Iris pigment epithelial cell (primary cell): ENCODE measurements around the gene EXOC8.
"Not testable (repeated sequence)": the region's sequence is repeated elsewhere in the genome, so short reads cannot be mapped to it uniquely, and the experiment has no call there.

ENCODE experiments used
- DNase-seq: peaks from one replicate; pipeline ENCODE4 v3.0.0-alpha.2; 2011; ENCODE audit warnings: low read depth

Gene EXOC8

DNA sequence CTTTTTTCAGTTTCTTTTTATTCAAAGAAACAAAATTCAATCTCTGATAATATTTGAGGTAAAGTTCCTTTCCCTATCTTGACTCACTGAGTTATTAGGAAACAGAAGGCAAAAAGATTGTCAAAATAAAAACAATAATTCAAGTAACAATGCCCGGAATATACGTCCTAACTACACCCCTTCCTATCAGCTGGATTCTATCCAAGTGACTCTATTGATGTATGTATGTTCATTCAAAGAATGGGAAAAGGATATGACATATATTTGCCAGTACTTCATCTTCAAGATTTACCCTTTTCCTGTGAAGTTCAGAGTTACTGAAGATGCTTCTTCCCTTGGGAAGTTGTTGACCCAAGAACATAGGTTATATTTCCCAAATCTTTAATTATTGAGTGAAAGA is 14.2 kb upstream of the EXOC8 start:
- DNase-seq: no peak

DNA sequence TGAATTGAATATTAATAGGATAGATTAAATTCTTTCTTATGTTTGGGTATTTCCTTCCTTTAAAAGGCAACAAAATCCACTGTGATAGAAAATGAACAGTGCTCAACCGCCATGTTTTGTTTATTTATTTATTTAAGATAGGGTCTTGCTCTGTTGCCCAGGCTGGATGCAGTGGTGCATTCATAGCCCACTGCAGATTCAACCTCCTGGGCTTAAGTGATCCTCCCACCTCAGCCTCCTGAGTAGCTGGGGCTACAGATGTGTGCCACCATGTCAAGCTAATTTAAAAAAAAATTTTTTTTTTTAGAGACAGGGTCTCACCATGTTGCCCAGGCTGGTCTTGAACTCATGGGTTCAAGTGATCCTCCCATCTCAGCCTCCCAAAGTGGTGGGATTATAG is 11.2 kb upstream of the EXOC8 start:
- not testable (repeated sequence) for DNase-seq

DNA sequence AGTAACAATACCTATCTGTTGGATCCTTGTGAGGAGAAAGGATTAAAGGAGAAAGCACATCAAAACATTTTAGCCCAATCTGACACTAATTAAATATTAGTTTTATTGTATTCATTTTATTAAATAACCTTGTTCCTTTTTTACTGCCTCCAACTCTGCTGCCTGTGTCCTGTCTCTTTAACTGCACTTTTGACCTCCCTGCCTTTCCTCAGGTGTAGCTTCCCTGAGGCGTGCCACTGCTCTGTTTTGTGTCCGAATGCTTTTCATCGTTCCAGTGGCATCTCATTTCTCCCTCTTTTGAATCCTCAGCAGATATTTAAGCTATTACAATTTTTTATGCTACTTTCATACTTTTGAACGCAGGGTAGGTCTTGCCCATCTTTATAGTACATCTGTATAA is 10.8 kb upstream of the EXOC8 start:
- no peak for DNase-seq

DNA sequence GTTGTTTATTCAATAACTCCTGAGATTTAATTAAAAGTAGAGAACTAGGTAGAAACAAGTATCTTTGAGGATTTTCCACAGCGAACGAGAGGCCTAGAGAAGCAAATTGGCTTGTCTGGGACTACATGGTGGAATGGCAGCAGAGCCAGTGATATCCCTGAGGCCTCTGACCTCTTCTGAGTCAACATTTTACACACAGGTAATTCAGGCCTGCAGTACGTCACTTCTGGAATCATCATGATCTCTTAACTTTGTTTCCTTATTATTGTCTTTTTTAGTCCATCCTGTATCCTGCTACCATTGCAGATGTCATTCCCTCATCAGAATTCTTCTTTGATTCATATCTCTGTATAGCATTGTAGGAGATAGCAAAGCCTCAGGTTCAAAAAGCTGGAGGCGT is 10.3 kb upstream of the EXOC8 start:
- DNase-seq: no peak

DNA sequence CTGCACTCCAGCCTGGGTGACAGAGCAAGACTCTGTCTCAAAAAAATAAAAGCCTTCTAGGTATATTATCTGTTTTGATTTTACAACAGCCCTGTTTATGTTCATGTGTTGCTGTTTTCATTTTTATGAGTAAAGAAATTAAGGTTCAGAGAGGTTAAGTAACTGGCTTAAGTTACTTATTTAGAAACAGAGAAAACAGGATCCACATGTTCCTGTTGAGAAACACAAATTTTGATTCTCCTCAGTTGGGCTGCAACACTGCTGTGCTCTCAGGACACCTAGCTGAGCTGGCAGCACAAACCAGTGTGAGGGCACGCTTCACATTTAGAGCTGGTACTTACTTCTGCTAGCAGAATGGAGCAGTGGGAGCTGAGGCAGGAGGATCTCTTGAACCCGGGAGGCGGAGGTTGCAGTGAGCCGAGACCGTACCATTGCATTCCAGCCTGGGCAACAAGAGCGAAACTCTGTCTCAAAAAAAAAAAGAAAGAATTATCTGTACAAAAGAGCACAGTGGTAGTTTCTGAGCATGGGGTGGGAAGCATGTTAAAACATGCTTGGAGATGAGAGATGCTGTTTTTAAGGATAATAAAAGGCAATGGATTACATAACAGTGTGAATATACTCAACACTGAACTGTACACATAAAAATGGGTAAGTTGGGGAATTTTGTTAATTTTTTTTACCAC is 2.8 kb upstream of the EXOC8 start:
- no peak for DNase-seq

DNA sequence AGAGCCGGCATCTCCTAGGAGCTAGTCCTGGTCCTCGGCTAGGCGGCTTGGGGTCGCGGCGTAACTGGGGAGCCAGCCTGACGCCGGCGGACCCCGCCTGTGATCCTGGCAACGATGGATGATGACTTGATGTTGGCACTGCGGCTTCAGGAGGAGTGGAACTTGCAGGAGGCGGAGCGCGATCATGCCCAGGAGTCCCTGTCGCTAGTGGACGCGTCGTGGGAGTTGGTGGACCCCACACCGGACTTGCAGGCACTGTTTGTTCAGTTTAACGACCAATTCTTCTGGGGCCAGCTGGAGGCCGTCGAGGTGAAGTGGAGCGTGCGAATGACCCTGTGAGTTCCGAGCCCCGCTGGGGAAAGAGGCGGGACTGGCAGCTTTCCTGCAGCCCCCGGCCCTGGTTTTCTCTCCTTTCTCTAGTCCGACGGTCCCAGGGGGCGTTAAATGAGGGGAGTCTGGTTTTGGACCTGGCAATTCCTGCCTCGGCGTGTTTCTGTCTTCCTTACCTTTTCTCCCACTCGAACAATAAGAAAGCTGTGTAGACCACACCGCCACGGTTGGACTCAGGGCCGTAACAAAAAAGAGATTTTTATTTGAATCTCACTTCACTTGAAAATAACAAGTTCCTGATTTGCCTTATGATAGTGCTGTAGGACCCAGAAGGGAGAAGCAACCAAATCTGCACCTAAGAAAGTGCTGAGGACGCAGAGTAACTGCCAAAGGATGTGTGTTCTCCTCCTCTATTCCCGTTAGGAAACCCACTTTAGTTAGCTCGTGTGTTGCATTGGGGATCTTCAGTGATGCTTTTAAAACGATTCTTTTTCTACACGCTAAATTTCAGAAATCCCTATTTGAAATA is 847 bp upstream of the EXOC8 start, which contains the start of gene SPRTN:
TSS of gene SPRTN (plus strand) at position 24 of the 859 bp plus-strand sequence. CDS start at position 115, 91 bp downstream.
- no peak for DNase-seq

GRCh38 chr1:231337043-231337471 is 595 bp downstream of the EXOC8 start:
- DNase-seq: peak; percentile 27

GRCh38 chr1:231335663-231336602 is 1.7 kb downstream of the EXOC8 start:
- DNase-seq: no peak

GRCh38 chr1:231334952-231335351 is 2.7 kb downstream of the EXOC8 start:
- no peak for DNase-seq

GRCh38 chr1:231334079-231334666 is 3.5 kb downstream of the EXOC8 start:
- DNase-seq: no peak

DNA sequence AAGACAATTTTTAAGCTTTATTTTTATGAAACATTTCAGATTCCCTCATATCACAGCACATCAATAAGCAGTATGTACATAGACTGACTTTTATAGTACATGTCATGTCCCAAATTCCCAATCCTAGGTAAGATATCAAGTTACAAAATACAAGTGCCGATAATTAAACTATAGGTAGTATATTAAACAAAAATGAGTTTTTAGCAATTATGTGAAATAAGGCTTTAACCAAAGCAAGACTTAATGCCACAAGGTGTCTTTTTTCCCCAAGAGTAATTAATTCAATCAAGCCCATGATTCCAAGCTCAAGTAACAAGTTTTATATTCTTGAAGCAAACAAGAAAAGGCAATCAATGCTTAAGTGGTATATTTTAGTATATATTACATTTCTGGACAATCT is 4.9 kb downstream of the EXOC8 start:
- DNase-seq: no peak

GRCh38 chr1:231329483-231329882 is 8.2 kb downstream of the EXOC8 start:
- DNase-seq: no peak

DNA sequence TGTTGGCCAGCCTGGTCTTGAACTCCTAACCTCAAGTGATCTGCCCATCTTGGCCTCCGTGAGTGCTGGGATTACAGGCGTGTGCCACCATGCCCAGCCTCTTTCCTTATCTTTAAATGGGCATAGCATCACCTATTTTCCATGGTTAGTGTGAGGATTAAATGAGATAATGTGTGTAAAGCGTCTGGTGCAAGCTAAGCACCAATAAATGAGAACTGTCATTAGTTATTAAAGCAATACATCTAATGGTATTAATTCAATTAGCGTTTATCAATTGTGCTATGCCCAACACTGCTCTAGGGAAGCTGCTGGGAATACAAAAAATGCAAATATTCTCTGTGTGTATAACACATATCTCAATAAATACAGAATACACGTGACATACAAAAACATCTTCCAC is 10.0 kb downstream of the EXOC8 start:
- DNase-seq: no peak

- DNase-seq: no peak
These were observed 11.4 kb downstream of the EXOC8 start for GRCh38 chr1:231326248-231326647.

DNA sequence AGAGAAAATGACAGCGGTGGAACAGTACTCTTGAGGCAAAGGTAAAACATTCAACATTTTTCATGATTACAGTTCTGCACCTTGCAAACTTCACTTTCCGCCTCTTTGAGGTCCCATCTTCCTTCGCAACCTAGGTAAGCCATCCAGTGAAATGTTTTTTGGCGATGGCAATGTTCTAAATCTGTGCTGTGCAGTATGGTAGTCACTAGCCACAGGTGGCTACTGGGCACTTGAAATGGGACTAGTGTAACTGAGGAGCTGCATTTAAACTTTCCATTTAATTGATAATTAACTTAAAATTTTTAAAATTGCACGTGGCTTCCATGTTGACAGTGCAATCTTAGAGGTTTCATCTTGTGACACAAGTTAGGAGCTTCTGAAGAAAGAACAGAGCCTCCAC is 13.0 kb downstream of the EXOC8 start:
- no peak for DNase-seq

GRCh38 chr1:231322880-231323530 is 14.6 kb downstream of the EXOC8 start:
- no peak for DNase-seq

DNA sequence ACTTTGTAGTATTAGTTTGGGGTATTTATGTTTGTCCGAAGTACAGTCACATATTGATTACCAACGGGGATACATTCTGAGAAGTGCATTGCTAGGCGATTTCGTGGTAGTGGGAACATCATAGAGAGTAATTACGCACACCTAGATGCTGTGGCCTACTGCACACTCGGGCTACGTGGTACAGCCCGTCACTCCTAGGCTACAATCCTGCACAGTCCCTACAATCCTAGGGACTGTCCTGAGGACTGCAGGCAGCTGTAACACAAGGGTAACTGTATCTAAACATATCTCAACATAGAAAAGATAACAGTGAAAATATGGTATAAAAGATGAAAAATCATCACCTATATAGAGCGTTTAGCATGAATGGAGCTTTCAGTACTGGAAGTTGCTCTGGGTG is 18.6 kb downstream of the EXOC8 start:
- no peak for DNase-seq

DNA sequence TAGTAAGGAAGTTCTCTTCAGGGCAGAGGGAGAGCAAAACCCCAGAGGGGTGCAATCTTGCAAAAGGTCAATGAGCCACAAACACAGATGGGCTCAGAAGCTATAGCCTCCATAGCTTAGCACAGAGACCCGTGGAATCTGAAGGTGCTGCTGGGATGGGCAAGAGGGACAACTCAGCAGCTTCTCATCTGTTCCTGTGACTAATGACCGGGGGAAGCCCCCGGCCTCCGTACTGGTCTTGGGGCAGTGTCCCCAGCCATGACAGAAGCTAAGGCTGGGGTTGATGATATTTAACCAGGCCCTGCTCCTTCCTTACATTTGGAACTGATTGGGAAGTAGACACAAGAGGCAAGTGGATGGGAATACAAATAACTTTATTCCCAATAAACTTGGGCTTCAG is 19.1 kb downstream of the EXOC8 start:
- DNase-seq: no peak

DNA sequence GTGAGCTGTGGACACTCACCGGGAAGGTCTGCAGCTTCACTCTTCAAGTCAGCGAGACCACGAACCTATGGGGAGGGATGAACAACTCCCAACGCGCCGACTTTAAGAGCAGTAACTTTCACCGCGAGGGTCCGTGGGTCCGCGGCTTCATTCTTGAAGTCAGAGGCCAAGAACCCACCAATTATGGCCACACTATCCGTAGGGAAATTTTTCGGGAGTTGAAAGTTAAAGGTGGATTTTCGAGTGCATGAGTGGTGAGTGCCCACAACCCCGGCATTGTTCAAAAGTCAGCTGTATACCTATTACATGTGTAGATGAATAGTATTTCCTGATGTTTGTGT is 19.7 kb downstream of the EXOC8 start:
- no peak for DNase-seq

- no peak for DNase-seq
These were observed 20.2 kb downstream of the EXOC8 start for GRCh38 chr1:231317306-231318014.

DNA sequence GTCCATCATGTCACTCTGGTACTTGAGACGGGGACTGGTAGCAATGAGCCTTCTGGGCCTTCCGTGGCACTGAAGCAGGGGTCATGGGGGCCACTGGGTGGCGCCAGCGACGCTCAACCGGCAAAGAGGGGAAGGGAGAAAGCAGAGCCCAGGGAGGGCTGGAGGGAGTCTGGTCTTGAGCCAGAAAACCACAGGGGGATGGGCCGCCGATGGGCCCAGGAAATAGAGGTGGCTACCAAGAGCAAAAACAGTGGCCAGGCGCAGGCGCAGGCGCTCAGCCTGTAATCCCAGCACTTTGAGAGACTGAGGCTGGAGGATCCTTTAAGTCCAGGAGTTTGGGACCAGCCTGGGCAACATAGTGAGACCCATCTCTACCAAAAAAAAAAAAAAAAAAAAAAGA is 21.8 kb downstream of the EXOC8 start:
- peak; percentile 25 for DNase-seq
